GM21717 (cell line): ENCODE measurements around the gene REN.

Experiments used
- ATAC-seq: cut with Tn5 transposase; IDR thresholded peaks from one replicate; pipeline ENCODE4 v1.9.1; 2021; ENCODE audit warnings: mild to moderate bottlenecking, moderate library complexity; ENCODE audit not compliant: unreplicated experiment

The REN gene

GRCh38 chr1:204191456-204191855 is 25.3 kb upstream of the REN start:
- no peak for ATAC-seq

DNA sequence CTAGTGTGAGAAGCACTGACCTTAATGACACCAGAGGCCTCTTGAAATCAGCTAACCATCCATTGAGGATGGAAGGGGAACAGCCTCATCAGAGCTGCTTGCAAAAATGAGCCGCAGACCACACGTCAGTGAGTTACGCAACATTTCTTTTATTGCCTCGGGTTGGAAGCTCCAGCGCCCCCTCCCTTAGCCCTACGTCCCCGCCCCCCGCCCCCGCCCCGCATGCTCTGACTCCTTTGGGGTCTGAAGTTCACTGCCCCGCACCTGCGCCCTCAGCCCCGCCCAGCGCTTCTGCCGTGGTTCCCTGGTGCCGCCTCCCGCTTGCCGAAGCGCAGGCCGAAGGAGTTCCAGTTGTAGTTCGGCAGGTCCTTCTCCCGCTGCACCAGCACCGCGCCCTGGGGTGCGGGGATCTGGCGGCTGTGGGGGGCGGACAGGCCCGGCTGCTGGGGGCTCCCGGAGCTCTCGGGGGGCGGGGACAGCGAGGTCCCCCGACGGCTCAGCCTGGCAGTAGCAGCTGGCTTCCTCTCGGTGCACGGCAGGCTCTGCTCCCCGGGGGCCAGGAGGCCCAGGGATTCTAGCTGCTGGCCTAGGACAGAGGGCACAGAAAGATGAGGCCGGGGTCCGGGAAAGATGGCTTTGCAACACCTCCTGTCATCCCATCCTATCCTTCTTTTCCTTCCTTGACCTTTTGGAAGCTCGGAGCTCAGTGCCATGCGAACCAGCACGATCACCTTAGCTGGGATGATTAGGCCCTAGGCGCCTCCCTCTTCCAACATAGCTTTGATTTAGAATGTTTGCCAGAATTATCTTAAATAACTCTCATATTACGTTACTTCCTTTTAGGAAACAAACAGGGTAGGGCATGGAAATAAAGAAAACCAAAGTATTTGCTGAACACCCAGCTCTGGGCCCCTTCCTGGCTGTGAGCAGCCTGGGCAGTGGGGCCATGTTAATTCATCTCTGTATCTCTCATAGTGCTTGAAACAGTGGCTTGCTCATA is 24.4 kb upstream of the REN start:
- ATAC-seq: no peak

GRCh38 chr1:204188959-204189639 is 23.0 kb upstream of the REN start:
- no peak for ATAC-seq

DNA sequence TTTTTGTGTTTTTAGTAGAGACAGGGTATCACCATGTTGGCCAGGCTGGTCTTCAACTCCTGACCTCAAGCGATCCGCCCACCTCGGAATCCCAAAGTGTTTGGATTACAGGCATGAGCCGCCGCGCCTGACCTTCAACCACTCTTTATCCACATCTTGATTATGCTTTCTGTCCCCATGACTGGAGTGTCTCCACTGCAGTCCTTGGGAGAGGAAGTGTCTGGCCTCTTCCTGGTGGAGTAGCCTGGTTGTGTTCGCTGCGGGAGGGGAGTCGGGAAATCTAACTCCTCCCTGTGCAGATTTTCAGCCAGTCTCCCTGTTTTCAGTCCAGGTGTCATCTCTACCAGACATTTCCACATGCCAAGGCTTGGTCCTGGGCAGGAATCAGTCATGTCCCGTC is 20.5 kb upstream of the REN start:
- no peak for ATAC-seq

- ATAC-seq: no peak
These were observed 15.0 kb upstream of the REN start for GRCh38 chr1:204181116-204181515.

DNA sequence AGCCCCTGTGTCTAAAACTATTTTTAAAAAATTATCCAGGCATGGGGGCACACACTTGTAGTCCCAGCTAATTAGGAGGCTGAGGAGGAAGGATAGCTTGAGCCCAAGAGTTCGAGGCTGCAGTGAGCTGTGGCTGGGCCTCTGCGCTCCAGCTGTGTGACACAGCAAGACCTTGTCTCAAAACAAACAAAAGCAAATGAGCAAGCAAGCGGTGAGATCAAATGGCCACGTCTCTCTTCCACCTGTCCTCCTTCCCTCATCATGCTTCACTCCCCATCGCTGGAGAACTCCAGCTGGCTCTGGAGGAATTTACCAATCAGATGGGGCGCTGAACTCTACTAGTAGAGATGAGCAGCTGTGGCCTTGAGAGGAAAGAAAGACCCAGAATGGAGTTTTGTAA is 14.0 kb upstream of the REN start:
- no peak for ATAC-seq

DNA sequence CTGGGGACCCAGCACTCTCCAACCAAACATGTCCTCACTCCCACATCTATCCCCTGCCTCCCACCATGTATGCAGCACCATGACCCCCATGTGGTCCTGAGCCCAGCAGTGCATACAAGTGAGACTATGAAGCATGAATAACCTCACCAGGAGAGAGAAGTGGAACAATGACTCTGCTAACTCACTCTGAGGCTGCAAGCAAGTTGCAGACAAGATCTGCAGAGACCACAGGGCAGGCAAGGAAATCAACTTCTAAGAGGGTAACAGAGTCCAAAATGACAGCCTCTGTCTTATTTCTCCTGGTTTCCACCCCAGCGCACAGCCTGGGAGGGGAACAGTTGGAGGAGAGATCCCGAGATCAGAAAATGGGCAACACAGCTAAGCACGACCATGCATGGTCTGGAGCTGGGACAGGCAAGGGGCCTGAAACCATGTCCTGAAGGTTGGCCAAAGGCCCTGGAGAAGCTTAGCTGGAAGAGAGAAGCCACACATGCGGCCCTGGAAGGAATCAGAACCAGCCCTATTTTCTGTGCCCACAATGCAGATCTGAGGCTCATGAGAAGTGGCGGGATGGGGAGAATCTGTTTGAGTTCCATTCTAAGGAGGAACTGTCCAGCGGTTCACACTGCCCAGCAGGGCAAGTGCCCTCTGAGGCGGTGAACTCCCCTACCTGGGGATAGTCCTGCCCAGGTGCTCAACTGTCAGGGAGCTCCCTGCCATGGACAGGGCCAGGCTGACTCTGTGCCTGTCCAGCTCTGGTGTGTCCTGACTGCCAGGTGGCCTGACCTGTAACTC is 12.5 kb upstream of the REN start:
- no peak for ATAC-seq

DNA sequence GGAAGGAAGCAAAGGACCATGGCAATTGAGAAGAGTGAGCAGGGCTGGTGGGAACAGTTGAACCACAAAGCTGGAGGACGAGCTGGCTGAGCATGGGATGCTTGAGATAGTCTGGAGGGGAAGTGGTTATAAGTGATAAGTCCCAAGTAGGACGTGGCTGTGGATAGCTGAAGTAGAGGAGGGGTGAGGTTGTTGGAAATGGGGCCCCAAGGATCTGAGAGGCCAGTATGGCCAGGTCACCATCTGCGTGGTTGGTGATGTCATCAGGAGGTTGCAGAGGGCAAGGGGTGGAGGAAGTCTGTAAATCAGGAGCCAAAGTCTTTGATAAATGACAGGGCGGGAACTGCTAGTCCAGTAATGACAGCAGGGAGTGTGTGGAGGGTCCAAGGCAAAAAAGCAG is 11.0 kb upstream of the REN start:
- no peak for ATAC-seq

- ATAC-seq: no peak
These were observed 9.9 kb upstream of the REN start for GRCh38 chr1:204176049-204176448.

- no peak for ATAC-seq
These were observed 8.8 kb upstream of the REN start for GRCh38 chr1:204174958-204175357.

- ATAC-seq: no peak
These were observed 6.4 kb upstream of the REN start for GRCh38 chr1:204172404-204173029.

- ATAC-seq: no peak
These were observed 5.6 kb upstream of the REN start for GRCh38 chr1:204171751-204172178.

DNA sequence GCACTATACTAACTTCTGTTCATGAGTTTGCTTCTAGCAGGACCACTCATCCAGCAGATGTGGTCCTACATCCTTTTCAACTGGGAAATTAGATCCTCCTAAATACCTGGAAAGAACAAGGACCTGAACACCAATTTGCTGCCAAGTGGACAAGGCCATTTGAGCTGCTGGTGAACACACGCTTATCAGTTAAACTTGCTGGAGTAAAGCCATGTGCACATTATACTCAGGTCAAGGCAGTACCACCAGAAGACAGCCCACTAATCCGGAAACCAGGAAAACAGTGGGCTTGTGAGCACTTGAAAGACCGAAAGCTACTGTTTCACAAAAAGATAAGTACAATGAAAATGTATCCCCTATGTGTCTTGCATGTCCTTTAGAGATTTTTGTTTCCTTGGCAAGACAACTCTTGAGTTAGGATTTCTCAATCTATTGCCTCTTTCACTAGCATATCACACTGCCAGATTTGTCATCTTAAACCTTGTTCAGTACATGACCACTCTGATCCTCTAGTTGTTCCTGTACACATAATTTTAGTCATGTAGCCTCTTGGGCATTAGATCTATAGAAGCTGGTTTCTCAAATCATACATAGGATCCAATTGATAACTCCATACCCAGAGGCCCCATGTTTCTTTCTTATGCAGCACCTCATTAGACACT is 4.5 kb upstream of the REN start:
- no peak for ATAC-seq

GRCh38 chr1:204169858-204170257 is 3.7 kb upstream of the REN start:
- no peak for ATAC-seq

GRCh38 chr1:204167730-204168129 is 1.6 kb upstream of the REN start:
- no peak for ATAC-seq

DNA sequence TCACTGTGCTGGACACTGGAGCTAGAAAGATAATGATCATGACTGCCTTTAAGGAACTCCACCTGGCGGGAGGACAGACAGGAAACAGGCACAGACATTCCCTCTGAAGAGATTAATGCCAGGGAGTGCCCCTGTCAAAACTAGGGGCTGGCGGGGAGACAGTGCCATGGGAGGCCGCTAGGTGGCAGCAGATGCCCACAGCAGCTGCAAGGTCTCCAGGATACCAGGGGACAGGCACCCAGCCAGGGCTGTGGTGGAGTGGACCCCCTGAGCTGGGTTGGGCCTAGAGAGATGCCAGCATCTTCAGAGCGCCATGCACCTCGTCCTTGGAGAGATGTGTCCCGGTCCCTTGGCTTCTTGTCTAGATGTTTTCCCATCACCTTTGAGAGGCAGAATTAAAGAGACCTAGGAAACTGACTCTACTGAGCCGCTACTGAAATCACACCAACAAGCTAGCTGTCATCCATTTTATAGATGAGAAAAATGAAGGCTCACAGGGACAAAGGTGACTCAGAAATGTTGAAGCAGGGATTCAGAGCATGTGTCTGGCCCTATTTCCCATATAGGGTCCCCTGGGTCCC is 3.6 kb downstream of the REN start:
- no peak for ATAC-seq

DNA sequence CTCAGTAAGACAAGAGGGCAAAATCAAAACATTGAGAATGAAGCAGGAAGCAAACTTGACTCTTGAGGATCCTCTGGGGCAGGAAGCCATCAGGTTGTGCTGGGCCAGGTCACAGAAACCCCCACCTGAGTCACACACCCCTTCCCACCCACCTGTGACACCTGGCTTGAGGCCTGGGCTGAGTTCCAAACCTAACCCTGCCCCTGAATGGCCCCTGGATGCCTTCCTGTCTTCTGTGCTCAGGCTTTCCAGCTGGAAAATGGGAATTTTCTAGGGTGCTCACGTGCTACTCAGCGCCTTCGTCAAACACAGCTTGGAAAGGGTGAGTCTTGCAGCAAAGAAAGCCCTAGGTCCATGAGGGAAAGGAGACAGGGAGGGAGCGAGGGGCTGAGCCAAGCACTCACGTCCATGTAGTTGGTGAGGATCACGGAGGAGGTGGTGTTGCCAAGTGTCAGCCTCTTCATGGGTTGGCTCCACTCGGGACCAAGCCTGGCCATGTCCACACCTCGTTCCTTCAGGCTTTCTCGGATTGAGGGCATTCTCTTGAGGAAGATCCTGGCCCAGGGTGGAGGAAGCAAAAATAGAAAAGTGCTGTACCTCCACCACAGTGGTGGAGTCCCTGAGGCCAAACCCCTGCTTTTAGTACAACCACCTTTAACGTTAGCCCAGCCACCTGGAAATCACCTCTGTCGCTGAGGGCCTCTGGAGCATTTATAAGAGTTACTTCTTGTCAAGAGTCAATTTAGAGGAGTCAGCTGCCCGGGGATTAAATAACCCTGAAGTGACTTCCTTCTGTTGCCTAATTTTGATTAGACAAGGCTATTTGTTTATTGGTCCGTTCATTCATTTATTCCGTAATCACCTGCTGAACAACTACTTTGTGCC is 4.3 kb downstream of the REN start:
- ATAC-seq: no peak

DNA sequence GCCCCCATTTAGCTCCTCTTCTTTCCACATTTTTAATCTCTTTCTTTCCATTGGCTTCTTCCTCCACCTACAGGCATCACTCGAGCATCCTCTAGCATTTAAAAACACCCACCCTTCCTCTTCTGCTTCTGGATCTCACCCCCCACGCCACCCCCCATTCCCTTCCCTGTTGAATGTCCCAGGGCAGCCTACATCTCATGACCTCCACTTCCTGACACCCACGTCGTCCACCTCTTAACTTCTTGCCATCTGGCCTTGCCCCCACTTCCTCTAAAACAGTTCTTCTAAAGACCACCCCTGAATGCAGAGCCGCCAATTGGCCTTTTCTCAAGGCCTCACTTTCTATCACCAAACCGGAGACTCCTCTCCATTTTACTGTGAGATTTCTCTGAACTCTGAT is 8.2 kb downstream of the REN start:
- ATAC-seq: no peak

- no peak for ATAC-seq
These were observed 10.3 kb downstream of the REN start for GRCh38 chr1:204155881-204156280.
